Caco-2 (cell line): ENCODE measurements around the gene FBXO34. TPM values are rescaled to one million over a fixed set of nuclear protein-coding genes. Genes with fewer than 3 reads are reported as not detected.

Experiments
- BruUV-seq: library from RNA; stranded (reverse); fragments of 400-500 nt; replicated peaks from 2 replicates; lab custom pipeline; 2021; lab: Mats Ljungman, UMichigan
- CTCF ChIA-PET: fragments of 300-600 bp; sonication (Branson Sonifier 250); formaldehyde crosslinking; loops from one replicate; lab custom pipeline; 2022; ENCODE audit warnings: antibody characterized with exemption; lab: Charles Lee
- POLR2A ChIA-PET: fragments of 300-600 bp; sonication (Branson Sonifier 250); formaldehyde crosslinking; loops from one replicate; lab custom pipeline; 2022; ENCODE audit warnings: antibody characterized with exemption; lab: Charles Lee
- DNase-seq, 2 experiments: peaks; one replicate each; pipeline versions ENCODE4 v3.0.0 to v3.0.0-alpha.2; 2020 to 2022
- H3K27me3 ChIP-seq: replicated peaks from 2 replicates; pipeline ENCODE4 v1.6.0; 2011; ENCODE audit warnings: low read length; ENCODE audit not compliant: control insufficient read depth, insufficient read depth
- H3K36me3 ChIP-seq: 2 replicates; pipeline ENCODE4 v1.5.1; 2011; ENCODE audit warnings: low read length; ENCODE audit not compliant: control insufficient read depth, insufficient read depth
- H3K4me1 ChIP-seq: fragments of 250-450 bp; sonication (Bioruptor Pico); 2 replicates; pipeline ENCODE4 v1.5.1; 2020; ENCODE audit warnings: mild to moderate bottlenecking
- H3K4me3 ChIP-seq: 2 replicates; pipeline ENCODE4 v1.5.1; 2011; ENCODE audit warnings: low read depth, mild to moderate bottlenecking, control low read depth, low read length
- H3K9me3 ChIP-seq: fragments of 250-450 bp; sonication (Bioruptor Pico); 2 replicates; pipeline ENCODE4 v1.5.1; 2020; ENCODE audit warnings: mild to moderate bottlenecking, moderate library complexity
- H3K27ac Mint-ChIP-seq: one replicate; pipeline ENCODE4 v1.8.0; 2022; ENCODE audit warnings: mixed read lengths; ENCODE audit not compliant: unreplicated experiment
- H3K27me3 Mint-ChIP-seq: one replicate; pipeline ENCODE4 v1.8.0; 2022; ENCODE audit warnings: mixed read lengths; ENCODE audit not compliant: insufficient read depth, unreplicated experiment
- H3K36me3 Mint-ChIP-seq: one replicate; pipeline ENCODE4 v1.8.0; 2022; ENCODE audit warnings: mild to moderate bottlenecking, mixed read lengths; ENCODE audit not compliant: insufficient read depth, unreplicated experiment
- H3K4me1 Mint-ChIP-seq: one replicate; pipeline ENCODE4 v1.8.0; 2022; ENCODE audit warnings: low read depth, mixed read lengths; ENCODE audit not compliant: unreplicated experiment
- H3K4me3 Mint-ChIP-seq: one replicate; pipeline ENCODE4 v1.8.0; 2022; ENCODE audit warnings: mild to moderate bottlenecking, moderate library complexity, mixed read lengths; ENCODE audit not compliant: unreplicated experiment
- H3K9me3 Mint-ChIP-seq: one replicate; pipeline ENCODE4 v1.8.0; 2022; ENCODE audit warnings: mixed read lengths; ENCODE audit not compliant: unreplicated experiment
- intact Hi-C: fragments of 100-400 bp; cut with micrococcal nuclease; formaldehyde crosslinking; loops from one replicate; pipeline ENCODE4 v1.10.0; 2022; ENCODE audit not compliant: unreplicated experiment
- total RNA-seq: library from RNA; stranded (reverse); gene quantifications from 2 replicates; pipeline ENCODE4 v1.2.3, GENCODE V29; 2022
- TF ChIP-seq, protein P1 (sequence below), 2 experiments: fragments of 200-600 bp in 1 of 2; IDR thresholded peaks; 1 replicate in 1 of 2; 2 replicates in 1 of 2; pipeline versions ENCODE4 v1.5.1 to v1.8.0; 2011 to 2022; ENCODE audit warnings: antibody characterized with exemption in 1 of 2, control low read depth in 1 of 2, inconsistent platforms in 1 of 2, low read depth in 1 of 2, low read length in 1 of 2, mild to moderate bottlenecking in 1 of 2, moderate library complexity in 1 of 2; ENCODE audit not compliant: insufficient read depth in 1 of 2, severe bottlenecking in 1 of 2, unreplicated experiment in 1 of 2

FBXO34 gene
- total RNA-seq, 1 experiment from 2014 or later: 23.7 TPM

GRCh38 chr14:55372423-55372822 lies 101.2 kb downstream of the FBXO34 start:
- H3K4me3 ChIP-seq: no peak overlapping the region
- H3K27me3 Mint-ChIP-seq: no peaks in the 10 kb centered on the region
- intact Hi-C loops: no loop called here
- H3K4me1 Mint-ChIP-seq: no peaks in the 10 kb centered on the region
- no peaks in the 10 kb centered on the region; the same call in 1 of the 2 replicates for H3K36me3 ChIP-seq
- no peak for DNase-seq
- H3K9me3 ChIP-seq: no peaks in the 10 kb centered on the region
- CTCF ChIA-PET: no interaction called here
- H3K4me3 Mint-ChIP-seq: no peak overlapping the region
- peak overlapping the region; percentile 8 for H3K27ac Mint-ChIP-seq
- no peaks in the 10 kb centered on the region for H3K9me3 Mint-ChIP-seq
- H3K36me3 Mint-ChIP-seq: peaks cover 41% of the 10 kb centered on the region
- no peaks in the 10 kb centered on the region for H3K27me3 ChIP-seq
- TF ChIP-seq, protein P1, sequence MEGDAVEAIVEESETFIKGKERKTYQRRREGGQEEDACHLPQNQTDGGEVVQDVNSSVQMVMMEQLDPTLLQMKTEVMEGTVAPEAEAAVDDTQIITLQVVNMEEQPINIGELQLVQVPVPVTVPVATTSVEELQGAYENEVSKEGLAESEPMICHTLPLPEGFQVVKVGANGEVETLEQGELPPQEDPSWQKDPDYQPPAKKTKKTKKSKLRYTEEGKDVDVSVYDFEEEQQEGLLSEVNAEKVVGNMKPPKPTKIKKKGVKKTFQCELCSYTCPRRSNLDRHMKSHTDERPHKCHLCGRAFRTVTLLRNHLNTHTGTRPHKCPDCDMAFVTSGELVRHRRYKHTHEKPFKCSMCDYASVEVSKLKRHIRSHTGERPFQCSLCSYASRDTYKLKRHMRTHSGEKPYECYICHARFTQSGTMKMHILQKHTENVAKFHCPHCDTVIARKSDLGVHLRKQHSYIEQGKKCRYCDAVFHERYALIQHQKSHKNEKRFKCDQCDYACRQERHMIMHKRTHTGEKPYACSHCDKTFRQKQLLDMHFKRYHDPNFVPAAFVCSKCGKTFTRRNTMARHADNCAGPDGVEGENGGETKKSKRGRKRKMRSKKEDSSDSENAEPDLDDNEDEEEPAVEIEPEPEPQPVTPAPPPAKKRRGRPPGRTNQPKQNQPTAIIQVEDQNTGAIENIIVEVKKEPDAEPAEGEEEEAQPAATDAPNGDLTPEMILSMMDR (IDR thresholded peaks at IDR 0.05; ENCODE audit: insufficient read depth in 1 of 2, low read depth in 1 of 2, low read length in 1 of 2, severe bottlenecking in 1 of 2, unreplicated experiment in 1 of 2): no peak
- no TSS peak for BruUV-seq
- H3K4me1 ChIP-seq: no peaks in the 10 kb centered on the region
- POLR2A ChIA-PET: no interaction called here

DNA sequence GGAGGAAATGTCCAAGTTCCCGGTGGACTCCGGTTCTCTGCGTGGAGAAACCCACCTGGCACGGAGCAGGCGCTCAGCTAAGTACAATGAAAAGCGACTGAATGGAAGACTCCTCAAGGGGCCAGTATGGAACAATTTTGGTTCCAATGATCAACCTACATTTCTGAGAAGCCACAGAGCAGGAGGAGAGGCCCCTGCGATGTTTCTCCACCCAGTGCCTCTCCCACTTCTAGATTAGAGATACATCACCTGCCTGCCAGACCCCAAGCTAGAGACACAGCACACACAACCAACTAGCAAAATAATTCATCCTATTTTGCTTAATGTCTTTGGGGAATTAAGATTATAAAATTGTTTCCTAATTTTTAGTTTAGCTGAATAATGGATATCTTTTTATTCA lies 101.6 kb downstream of the FBXO34 start:
- CTCF ChIA-PET: no interaction called here
- Histone ChIP-seq H3K4me3 (no peak overlapping the region), H3K9me3 (no peaks in the 10 kb centered on the region), H3K4me1 (no peaks in the 10 kb centered on the region), H3K36me3 (no peaks in the 10 kb centered on the region; the same call in 1 of the 2 replicates), H3K27me3 (no peaks in the 10 kb centered on the region)
- H3K36me3 Mint-ChIP-seq: peaks cover 43% of the 10 kb centered on the region
- H3K9me3 Mint-ChIP-seq: no peaks in the 10 kb centered on the region
- H3K4me1 Mint-ChIP-seq: no peaks in the 10 kb centered on the region
- POLR2A ChIA-PET: no interaction called here
- H3K4me3 Mint-ChIP-seq: no peak overlapping the region
- no peak for DNase-seq
- intact Hi-C loops: no loop called here
- no peak overlapping the region for H3K27ac Mint-ChIP-seq
- no peaks in the 10 kb centered on the region for H3K27me3 Mint-ChIP-seq
- TF ChIP-seq, protein P1 (IDR thresholded peaks at IDR 0.05; ENCODE audit: insufficient read depth in 1 of 2, low read depth in 1 of 2, low read length in 1 of 2, severe bottlenecking in 1 of 2, unreplicated experiment in 1 of 2): no peak
- BruUV-seq: no TSS peak

DNA sequence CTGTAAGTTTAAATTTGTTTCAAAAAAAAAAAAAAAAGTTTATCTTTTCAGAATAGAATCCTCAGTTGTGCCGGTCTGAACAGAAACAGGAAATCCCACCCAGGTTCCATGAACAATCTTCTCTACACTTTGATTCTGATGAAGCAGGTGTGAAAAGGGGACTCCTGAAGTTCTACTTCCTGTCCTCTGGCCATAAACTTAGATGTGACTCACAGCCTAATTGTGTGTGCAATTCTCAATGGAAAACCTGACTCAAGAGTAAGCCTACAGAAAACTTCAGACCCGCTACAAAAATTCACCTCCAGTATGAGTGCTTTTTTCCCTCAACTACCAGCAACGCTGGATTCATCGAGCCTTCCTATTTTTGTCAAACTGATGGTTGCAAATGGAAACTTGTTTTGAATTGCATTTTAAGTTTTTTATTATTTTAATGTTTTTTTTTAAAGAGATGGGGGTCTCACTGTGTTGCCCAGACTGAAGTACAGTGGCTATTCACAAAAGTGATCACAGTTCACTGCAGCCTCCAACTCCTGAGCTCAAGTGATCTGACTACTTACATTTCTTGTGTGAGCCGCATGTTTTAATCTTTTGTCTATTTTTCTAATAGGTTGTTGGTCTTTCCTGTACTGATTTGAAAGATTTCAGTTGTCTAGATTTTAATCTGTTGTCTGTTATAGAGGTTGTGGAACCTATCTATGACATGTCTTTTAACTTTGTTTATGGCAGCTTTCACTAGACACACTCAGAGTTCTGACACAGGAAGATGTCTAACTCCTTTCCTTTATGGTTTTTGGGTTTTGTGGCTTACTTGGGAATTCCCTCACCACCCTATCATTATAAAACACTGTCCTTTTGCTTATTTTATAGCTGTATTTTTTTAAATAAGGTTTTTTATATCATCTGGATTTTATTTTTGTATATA lies 102.8 kb downstream of the FBXO34 start:
- no peak for DNase-seq
- intact Hi-C loops: no loop called here
- H3K4me3 ChIP-seq: no peak overlapping the region
- POLR2A ChIA-PET: no interaction called here
- BruUV-seq: no TSS peak
- no peak overlapping the region for H3K4me3 Mint-ChIP-seq
- H3K27me3 ChIP-seq: no peaks in the 10 kb centered on the region
- no peaks in the 10 kb centered on the region; the same call in 1 of the 2 replicates for H3K36me3 ChIP-seq
- no peaks in the 10 kb centered on the region for H3K9me3 Mint-ChIP-seq
- H3K9me3 ChIP-seq: no peaks in the 10 kb centered on the region
- H3K27ac Mint-ChIP-seq: no peak overlapping the region
- CTCF ChIA-PET: no interaction called here
- H3K4me1 ChIP-seq: no peaks in the 10 kb centered on the region
- TF ChIP-seq, protein P1 (IDR thresholded peaks at IDR 0.05; ENCODE audit: insufficient read depth in 1 of 2, low read depth in 1 of 2, low read length in 1 of 2, severe bottlenecking in 1 of 2, unreplicated experiment in 1 of 2): no peak
- no peaks in the 10 kb centered on the region for H3K27me3 Mint-ChIP-seq
- peaks cover 36% of the 10 kb centered on the region for H3K36me3 Mint-ChIP-seq
- no peaks in the 10 kb centered on the region for H3K4me1 Mint-ChIP-seq
